ENCODE measurements around the gene MAB21L2.

The MAB21L2 gene

DNA sequence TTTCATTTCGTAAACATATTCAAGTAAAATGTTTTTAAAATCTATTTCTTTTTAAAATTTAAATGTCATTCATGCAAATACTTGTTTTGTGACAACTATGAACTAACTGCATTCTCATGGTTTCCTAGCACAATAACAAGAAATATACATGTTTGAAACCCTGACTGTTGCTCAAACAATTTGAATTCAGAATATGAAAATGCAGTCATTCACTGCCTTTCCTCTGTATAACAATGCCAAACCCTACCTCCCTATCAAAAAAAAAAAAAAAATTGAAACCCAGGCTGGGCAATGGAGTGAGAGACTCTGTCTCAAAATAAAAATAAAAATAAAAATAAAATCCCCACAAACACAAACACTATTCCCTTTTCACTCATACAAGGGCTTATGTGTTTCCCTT lies 42.1 kb downstream of the MAB21L2 start:
- no peak for FAIRE-seq

DNA sequence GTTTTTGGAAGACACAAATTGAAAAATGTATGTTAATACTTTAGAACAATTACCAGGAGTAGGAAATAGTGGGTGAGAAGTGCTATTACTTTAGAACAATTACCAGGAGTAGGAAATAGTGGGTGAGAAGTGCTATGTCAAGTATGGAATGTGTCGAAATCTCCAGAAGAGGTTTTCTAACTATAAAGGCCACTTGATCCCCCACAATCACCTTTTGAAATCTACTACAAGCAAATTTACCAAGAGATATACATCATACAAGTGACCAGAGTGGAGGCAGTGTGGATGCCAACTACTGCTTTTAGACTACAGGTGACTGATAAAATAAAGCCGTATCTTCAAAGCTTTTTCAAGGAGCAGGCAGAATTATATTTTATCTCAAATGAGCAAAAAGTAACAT lies 43.1 kb downstream of the MAB21L2 start:
- FAIRE-seq = no peak

- FAIRE-seq = peak; percentile 55
Observed at GRCh38 chr4:150628073-150628472, 46.1 kb downstream of the MAB21L2 start.

- no peak for FAIRE-seq
Observed at GRCh38 chr4:150632639-150633038, 50.7 kb downstream of the MAB21L2 start.

All from A204.1 (cell line).